OCI-LY7 (cell line): ENCODE data around the gene CHRNB2.

Experiments
- EZH2phosphoT487 ChIP-seq: fragments of 200-600 bp; sonication (generic); IDR thresholded peaks from 2 replicates; pipeline ENCODE4 v1.6.1; 2018; ENCODE audit warnings: low read depth, borderline replicate concordance, mild to moderate bottlenecking, mixed run types, antibody characterized with exemption, low read length, moderate library complexity, mixed read lengths
- TF ChIP-seq, protein P1 (sequence below): fragments of 200-600 bp; sonication (generic); conservative IDR thresholded peaks from 2 replicates; pipeline ENCODE4 v1.5.1; 2014; ENCODE audit warnings: mild to moderate bottlenecking, antibody characterized with exemption, low read length, moderate library complexity, mixed read lengths

DNA sequence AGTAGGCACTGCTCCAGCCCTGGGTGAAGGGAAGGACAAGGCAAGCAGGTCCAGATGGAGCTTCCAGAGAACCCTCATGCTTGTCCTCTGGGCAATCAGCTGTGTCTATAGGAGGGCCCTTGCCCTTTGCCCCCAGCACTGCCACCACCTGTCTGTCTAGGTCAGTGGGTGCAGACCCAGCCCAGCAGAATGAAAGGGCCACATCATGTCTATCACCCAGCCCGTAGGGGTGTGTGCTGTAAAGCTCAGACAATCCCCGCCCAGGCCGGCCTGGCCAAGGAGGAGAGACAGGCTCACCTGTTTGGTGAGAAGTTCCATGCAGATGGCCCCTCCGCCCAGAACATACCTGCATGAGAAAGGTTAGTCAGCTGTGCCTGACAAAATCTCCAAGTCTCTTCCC, 16.1 kb upstream of the CHRNB2 start:
- TF ChIP-seq, protein P1, sequence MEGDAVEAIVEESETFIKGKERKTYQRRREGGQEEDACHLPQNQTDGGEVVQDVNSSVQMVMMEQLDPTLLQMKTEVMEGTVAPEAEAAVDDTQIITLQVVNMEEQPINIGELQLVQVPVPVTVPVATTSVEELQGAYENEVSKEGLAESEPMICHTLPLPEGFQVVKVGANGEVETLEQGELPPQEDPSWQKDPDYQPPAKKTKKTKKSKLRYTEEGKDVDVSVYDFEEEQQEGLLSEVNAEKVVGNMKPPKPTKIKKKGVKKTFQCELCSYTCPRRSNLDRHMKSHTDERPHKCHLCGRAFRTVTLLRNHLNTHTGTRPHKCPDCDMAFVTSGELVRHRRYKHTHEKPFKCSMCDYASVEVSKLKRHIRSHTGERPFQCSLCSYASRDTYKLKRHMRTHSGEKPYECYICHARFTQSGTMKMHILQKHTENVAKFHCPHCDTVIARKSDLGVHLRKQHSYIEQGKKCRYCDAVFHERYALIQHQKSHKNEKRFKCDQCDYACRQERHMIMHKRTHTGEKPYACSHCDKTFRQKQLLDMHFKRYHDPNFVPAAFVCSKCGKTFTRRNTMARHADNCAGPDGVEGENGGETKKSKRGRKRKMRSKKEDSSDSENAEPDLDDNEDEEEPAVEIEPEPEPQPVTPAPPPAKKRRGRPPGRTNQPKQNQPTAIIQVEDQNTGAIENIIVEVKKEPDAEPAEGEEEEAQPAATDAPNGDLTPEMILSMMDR, result no peak
- no peak for TF ChIP-seq EZH2phosphoT487
